GM03348 (cell line): ENCODE results near the gene RAMP1.
A peak's percentile ranks its signal among the peaks of the same experiment; 100 is the strongest.

Source experiments
- DNase-seq: peaks from one replicate; pipeline ENCODE4 v3.0.0; 2012; ENCODE audit warnings: low spot score

RAMP1 gene

GRCh38 chr2:237876951-237877491, 17.6 kb downstream of the RAMP1 start:
- DNase-seq, result no peak

GRCh38 chr2:237877576-237878307, 18.3 kb downstream of the RAMP1 start:
- DNase-seq, result no peak

GRCh38 chr2:237878321-237879057, 19.1 kb downstream of the RAMP1 start:
- no peak for DNase-seq

- no peak for DNase-seq
Measured at GRCh38 chr2:237879058-237879430, 19.6 kb downstream of the RAMP1 start.

- no peak for DNase-seq
Measured at GRCh38 chr2:237879991-237880560, 20.7 kb downstream of the RAMP1 start.

- DNase-seq, result no peak
Measured at GRCh38 chr2:237882510-237883481, 23.4 kb downstream of the RAMP1 start.

- no peak for DNase-seq
Measured at GRCh38 chr2:237883951-237884446, 24.6 kb downstream of the RAMP1 start.

GRCh38 chr2:237884681-237885080, 25.3 kb downstream of the RAMP1 start:
- no peak for DNase-seq

GRCh38 chr2:237885111-237885930, 25.9 kb downstream of the RAMP1 start:
- DNase-seq, result no peak

GRCh38 chr2:237885931-237886684, 26.7 kb downstream of the RAMP1 start:
- DNase-seq, result no peak

- DNase-seq, result no peak
Measured at GRCh38 chr2:237886685-237887481, 27.5 kb downstream of the RAMP1 start.

- peak; percentile 65 for DNase-seq
Measured at GRCh38 chr2:237888389-237888788, 29.0 kb downstream of the RAMP1 start.

GRCh38 chr2:237889016-237889415, 29.6 kb downstream of the RAMP1 start:
- DNase-seq, result no peak

- DNase-seq, result no peak
Measured at GRCh38 chr2:237889811-237890210, 30.4 kb downstream of the RAMP1 start.

- DNase-seq, result no peak
Measured at GRCh38 chr2:237892478-237892877, 33.1 kb downstream of the RAMP1 start.

- DNase-seq, result no peak
Measured at GRCh38 chr2:237892984-237893595, 33.7 kb downstream of the RAMP1 start.

GRCh38 chr2:237894396-237894979, 35.1 kb downstream of the RAMP1 start:
- DNase-seq, result no peak

- DNase-seq, result no peak
Measured at GRCh38 chr2:237894986-237895543, 35.6 kb downstream of the RAMP1 start.
